AG04449 (cell line): ENCODE data around the gene FATE1.

Experiments
- CTCF ChIA-PET: fragments of 350-600 bp; formaldehyde crosslinking; extraction: SDS; loops from one replicate; lab custom pipeline; 2021; ENCODE audit warnings: antibody characterized with exemption; lab: Yijun Ruan, JAX
- POLR2A ChIA-PET: fragments of 400-600, 350-600 bp; formaldehyde crosslinking; extraction: SDS; loops from one replicate; lab custom pipeline; 2020; ENCODE audit warnings: antibody characterized with exemption, inconsistent platforms; lab: Yijun Ruan, JAX
- DNase-seq: peaks from one replicate; pipeline ENCODE4 v3.0.0-alpha.2; 2010; ENCODE audit warnings: low read depth, low spot score
- H3K4me3 ChIP-seq: 2 replicates; pipeline ENCODE4 v1.5.1; 2011; ENCODE audit warnings: low read depth, mild to moderate bottlenecking, control low read depth, low read length
- TF ChIP-seq, protein P1 (sequence below): IDR thresholded peaks from one replicate; pipeline ENCODE4 v1.5.1; 2011; ENCODE audit warnings: mild to moderate bottlenecking, moderate library complexity, low read length, control low read depth, inconsistent platforms; ENCODE audit not compliant: insufficient read depth; ENCODE audit errors: missing control alignments

The FATE1 gene

DNA sequence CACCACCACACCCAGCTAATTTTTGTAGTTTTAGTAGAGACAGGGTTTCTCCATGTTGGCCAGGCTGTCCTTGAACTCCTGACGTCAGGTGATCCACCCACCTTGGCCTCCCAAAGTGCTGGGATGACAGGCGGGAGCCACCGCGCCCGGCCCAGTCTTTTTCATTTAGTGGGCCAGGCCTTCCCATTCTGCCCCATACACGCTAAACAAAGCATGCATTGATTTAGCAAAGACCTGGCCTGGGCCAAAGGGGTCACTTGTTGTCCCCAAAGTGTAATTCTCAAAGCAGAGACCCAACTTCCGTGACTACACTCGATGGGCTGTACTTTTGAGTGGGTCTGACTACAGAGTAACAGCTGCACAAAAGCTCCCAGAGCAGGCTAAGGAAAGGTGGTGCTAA, 47.9 kb downstream of the FATE1 start:
- no peak for DNase-seq
- POLR2A ChIA-PET = no interaction called here
- CTCF ChIA-PET = interaction anchor here (1.5 kb wide), 1 partner anchor 869 kb away, joined by 6 read pairs; no protein-coding TSS in a partner anchor
- no peak overlapping the region for H3K4me3 ChIP-seq
- TF ChIP-seq, protein P1, sequence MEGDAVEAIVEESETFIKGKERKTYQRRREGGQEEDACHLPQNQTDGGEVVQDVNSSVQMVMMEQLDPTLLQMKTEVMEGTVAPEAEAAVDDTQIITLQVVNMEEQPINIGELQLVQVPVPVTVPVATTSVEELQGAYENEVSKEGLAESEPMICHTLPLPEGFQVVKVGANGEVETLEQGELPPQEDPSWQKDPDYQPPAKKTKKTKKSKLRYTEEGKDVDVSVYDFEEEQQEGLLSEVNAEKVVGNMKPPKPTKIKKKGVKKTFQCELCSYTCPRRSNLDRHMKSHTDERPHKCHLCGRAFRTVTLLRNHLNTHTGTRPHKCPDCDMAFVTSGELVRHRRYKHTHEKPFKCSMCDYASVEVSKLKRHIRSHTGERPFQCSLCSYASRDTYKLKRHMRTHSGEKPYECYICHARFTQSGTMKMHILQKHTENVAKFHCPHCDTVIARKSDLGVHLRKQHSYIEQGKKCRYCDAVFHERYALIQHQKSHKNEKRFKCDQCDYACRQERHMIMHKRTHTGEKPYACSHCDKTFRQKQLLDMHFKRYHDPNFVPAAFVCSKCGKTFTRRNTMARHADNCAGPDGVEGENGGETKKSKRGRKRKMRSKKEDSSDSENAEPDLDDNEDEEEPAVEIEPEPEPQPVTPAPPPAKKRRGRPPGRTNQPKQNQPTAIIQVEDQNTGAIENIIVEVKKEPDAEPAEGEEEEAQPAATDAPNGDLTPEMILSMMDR = no peak

DNA sequence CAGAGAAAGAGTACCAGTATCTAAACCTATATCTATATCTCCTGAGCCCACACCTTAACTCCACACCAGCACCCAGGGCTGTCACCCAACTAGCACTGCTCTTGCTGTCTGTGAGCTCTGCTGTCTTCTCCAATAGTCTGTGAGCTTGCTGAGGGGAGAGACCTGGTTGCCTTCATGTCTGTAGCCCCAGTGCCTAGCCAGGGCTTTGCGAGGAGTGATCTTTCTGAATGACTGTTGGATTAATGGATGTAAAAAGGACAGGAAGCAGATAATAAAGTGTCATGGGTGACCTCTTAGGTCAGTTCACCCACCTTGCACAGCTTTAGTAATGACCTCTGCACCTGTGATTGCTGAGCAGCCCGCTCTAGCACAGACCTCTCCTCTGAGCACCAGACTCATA, 49.2 kb downstream of the FATE1 start:
- CTCF ChIA-PET = interaction anchor here (1.5 kb wide), 1 partner anchor 868 kb away, joined by 6 read pairs; no protein-coding TSS in a partner anchor
- no peak overlapping the region for H3K4me3 ChIP-seq
- POLR2A ChIA-PET = no interaction called here
- DNase-seq = no peak
- TF ChIP-seq, protein P1 = no peak

DNA sequence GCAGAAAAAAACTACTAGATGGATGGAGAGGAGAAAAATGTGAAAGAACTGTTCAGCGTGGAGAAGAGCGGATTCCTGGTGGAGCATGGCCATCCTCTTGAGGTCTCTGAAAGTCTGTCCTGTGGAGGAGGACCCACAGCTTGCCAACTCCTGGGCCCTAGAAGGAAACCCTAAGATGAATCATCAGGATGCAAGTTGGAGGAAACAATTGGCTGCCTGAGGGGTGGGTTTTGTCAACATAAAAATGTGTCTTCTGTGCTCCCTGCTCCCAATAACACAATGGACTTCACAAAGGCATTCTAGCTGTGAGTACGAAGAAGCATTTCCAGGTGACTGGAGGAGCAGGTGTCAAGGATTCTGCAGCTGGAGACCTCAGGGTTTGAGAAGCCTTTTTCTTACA, 55.9 kb downstream of the FATE1 start:
- POLR2A ChIA-PET = no interaction called here
- H3K4me3 ChIP-seq = no peak overlapping the region
- TF ChIP-seq, protein P1 = no peak
- CTCF ChIA-PET = no interaction called here
- DNase-seq = no peak
